Measurements from ENCODE around the gene KLHL7.

KLHL7 gene

DNA sequence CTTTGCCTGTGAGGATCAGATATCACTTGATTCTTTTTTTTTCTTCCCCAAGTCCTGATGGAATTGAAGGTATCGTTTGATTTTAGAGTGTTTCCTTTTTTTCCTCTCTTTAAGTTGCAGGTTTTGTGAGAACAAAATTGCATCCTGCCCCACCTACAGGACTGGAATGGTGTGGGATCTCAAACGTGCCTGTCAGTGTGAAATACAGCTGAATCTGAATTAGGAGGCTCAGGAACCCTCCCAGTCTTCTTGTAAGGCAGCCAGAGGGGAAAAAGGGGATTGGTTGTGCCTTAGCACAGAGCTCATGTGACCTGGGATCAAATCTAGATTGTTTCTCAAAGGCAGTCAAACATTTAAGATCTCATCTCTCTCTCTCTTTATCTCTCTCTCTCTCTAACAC lies 32.7 kb upstream of the KLHL7 start:
- no peak for DNase-seq (ENCODE audit: low read depth)
- TF ChIP-seq, protein P1, sequence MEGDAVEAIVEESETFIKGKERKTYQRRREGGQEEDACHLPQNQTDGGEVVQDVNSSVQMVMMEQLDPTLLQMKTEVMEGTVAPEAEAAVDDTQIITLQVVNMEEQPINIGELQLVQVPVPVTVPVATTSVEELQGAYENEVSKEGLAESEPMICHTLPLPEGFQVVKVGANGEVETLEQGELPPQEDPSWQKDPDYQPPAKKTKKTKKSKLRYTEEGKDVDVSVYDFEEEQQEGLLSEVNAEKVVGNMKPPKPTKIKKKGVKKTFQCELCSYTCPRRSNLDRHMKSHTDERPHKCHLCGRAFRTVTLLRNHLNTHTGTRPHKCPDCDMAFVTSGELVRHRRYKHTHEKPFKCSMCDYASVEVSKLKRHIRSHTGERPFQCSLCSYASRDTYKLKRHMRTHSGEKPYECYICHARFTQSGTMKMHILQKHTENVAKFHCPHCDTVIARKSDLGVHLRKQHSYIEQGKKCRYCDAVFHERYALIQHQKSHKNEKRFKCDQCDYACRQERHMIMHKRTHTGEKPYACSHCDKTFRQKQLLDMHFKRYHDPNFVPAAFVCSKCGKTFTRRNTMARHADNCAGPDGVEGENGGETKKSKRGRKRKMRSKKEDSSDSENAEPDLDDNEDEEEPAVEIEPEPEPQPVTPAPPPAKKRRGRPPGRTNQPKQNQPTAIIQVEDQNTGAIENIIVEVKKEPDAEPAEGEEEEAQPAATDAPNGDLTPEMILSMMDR (IDR thresholded peaks at IDR 0.05; ENCODE audit: low read depth, low read length, missing control alignments) = no peak
- no peak overlapping the region for H3K4me3 ChIP-seq (ENCODE audit: low read depth, low read length)

DNA sequence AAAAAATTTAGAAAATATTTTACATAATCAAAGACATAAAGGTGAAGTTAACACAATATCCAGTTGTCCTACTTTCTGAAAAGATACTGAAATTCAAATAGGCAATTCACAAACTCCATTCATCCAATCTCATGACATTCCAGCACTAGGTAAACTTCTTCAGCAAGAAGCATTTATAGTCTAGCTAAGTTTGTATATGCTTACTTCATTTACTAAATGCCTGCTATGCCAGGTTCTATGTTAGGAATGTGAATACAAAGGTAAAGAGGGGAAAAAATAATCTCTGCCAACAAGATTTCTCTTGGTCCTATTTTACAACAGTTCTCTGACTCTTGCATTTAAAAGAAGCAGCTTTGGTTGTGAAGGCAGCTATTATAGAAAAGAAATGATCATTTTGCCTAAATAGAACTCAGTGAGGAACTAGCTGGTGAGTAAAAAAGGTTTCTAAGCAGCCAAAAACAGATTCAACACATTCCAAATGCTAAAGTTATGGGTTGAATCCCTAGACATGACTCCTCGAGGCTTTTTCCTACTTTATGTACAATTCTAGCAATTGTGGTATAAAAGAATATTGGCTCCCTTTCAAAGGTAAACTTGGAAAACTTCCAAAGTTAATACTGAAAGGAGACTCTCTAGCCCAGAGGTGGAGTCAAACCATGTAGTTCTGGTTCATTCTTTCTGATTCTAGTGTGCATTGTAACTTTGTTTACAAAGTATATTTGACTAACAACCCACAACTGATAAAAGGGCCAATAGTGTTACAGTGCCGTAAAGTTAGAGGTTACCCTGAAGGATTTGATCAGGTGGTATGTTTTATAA lies 30.9 kb upstream of the KLHL7 start:
- TF ChIP-seq, protein P1 (IDR thresholded peaks at IDR 0.05; ENCODE audit: low read depth, low read length, missing control alignments) = no peak
- DNase-seq (ENCODE audit: low read depth) = no peak
- H3K4me3 ChIP-seq (ENCODE audit: low read depth, low read length) = no peak overlapping the region

DNA sequence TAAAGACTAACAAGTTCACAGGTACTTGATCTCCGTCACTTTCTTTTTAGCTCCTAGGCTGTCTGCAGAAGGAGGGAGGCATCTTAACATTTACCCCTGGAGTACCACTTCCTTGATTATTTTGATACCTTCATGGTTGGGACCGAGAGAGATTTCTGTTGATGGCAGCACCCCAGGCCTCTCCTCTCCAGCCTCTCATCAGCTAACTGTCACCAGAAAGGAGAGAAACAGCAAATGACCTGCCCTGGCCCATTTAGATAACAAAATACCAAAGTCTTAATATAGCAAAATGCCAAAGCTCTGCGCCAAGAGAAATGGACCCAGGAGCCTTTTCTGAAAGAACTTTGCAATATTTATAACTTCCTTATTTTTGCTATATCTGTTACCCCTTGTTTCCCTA lies 30.0 kb upstream of the KLHL7 start:
- TF ChIP-seq, protein P1 (IDR thresholded peaks at IDR 0.05; ENCODE audit: low read depth, low read length, missing control alignments) = no peak
- no peak for DNase-seq (ENCODE audit: low read depth)
- no peak overlapping the region for H3K4me3 ChIP-seq (ENCODE audit: low read depth, low read length)

DNA sequence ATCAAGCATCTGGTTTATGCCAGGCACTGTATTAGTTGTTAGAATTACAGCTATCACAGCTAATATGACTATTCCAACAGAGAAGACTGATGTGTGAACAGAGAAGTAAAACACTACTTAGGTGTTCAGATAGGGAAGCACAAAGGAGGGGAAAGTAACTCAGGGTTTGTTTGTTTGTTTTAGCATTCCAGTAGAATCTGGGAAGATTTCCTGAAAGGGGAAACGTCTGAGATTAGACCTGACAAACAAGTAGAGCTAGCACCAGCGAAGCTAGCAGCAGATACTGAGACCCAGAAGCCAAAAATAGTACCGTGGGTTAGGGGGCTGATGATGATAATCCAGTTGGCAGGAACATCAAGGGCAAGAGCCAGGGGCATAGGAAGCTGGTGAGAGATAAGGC lies 28.8 kb upstream of the KLHL7 start:
- TF ChIP-seq, protein P1 (IDR thresholded peaks at IDR 0.05; ENCODE audit: low read depth, low read length, missing control alignments) = no peak
- no peak for DNase-seq (ENCODE audit: low read depth)
- H3K4me3 ChIP-seq (ENCODE audit: low read depth, low read length) = no peak overlapping the region

DNA sequence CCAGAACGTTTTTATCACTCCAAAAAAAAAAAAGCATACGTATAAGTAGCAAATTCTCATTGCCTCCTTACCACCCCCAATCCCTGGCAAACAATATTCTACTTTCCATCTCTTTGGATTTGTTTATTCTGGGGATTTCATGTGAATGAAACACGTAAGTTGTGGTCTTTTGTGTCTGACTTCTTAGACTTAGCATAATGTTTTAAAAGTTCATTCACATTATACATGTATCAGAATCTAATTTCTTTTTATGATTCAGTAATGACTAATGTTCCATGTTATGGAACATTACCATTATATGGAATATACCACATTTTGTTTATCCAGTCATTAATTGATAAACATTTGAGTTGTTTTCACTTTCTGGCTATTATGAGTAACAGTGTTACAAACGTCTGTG lies 12.5 kb upstream of the KLHL7 start:
- TF ChIP-seq, protein P1 (IDR thresholded peaks at IDR 0.05; ENCODE audit: low read depth, low read length, missing control alignments) = no peak
- H3K4me3 ChIP-seq (ENCODE audit: low read depth, low read length) = no peak overlapping the region
- no peak for DNase-seq (ENCODE audit: low read depth)

DNA sequence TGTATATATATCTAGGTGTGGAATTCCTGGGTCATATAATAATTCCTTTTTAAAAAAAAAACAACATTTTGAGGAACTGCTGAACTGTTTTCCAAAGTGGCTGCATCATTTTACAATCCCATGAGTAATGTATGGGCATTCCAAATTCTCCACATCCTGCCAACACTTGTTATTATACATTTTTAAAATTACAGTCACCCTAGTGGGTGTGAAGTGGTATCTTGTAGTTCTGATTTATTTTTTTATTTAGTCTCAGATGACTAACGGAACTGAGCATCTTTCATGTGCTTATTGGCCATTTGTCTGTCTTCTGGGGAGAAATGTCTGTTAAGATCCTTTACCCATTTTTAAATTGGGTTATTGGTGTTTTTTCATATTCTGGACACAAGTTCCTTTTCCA lies 12.0 kb upstream of the KLHL7 start:
- TF ChIP-seq, protein P1 (IDR thresholded peaks at IDR 0.05; ENCODE audit: low read depth, low read length, missing control alignments) = no peak
- H3K4me3 ChIP-seq (ENCODE audit: low read depth, low read length) = no peak overlapping the region
- no peak for DNase-seq (ENCODE audit: low read depth)

Data from GM12864 (cell line).